C4-2B (cell line): ENCODE measurements around the gene CTIF.

Experiments
- ZFX ChIP-seq: fragments of 450-650 bp; IDR thresholded peaks from 2 replicates; pipeline ENCODE4 v1.6.1; 2017
- TF ChIP-seq, protein P1 (sequence below): fragments of 450-650 bp; conservative IDR thresholded peaks from 2 replicates; pipeline ENCODE4 v1.5.1; 2017; ENCODE audit warnings: mild to moderate bottlenecking

DNA sequence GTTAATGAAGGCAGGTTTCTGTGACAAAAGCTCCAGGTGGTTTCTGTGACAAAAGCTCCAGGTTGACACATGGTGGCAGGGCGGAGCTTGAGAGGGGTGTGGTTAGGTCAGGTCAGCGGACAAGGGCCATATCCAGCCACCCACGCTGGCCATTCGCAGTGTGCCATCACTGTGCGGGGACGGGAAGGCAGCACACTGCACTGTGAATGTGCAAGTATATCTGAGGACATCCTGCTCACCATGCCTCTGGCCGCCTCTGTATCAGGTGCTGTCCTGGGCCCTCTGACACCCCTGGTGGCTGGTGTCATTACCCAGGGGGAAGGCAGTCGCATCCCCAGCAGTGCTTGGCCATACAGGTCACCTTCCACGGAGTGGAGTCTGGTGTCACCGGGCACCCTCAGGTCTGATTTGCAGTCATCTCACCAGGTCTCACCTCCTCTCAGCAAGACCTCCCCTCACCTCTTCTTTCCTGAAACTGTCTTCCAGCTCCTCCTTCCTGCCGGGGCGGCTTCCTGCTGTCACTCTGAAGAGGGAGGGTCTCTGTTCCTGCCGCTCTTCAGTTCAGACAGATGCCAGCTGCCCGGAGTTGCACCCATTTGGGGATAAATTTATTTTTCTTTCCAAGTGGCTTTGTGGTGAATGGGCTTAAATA lies 34.9 kb downstream of the CTIF start:
- TF ChIP-seq, protein P1, sequence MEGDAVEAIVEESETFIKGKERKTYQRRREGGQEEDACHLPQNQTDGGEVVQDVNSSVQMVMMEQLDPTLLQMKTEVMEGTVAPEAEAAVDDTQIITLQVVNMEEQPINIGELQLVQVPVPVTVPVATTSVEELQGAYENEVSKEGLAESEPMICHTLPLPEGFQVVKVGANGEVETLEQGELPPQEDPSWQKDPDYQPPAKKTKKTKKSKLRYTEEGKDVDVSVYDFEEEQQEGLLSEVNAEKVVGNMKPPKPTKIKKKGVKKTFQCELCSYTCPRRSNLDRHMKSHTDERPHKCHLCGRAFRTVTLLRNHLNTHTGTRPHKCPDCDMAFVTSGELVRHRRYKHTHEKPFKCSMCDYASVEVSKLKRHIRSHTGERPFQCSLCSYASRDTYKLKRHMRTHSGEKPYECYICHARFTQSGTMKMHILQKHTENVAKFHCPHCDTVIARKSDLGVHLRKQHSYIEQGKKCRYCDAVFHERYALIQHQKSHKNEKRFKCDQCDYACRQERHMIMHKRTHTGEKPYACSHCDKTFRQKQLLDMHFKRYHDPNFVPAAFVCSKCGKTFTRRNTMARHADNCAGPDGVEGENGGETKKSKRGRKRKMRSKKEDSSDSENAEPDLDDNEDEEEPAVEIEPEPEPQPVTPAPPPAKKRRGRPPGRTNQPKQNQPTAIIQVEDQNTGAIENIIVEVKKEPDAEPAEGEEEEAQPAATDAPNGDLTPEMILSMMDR = no peak
- no peak for TF ChIP-seq ZFX
